H1 (cell line): Measurements from ENCODE around the gene KIR3DL2. TPM values are rescaled to one million over a fixed set of nuclear protein-coding genes. Genes with fewer than 3 reads are reported as not detected.
"Not testable (repeated sequence)": the region's sequence is repeated elsewhere in the genome, so short reads cannot be mapped to it uniquely, and the experiment has no call there.

ENCODE experiments used
- CTCF ChIA-PET: fragments of 300-600 bp; sonication (Branson Sonifier 250); formaldehyde crosslinking; loops from one replicate; lab custom pipeline; 2021; ENCODE audit not compliant: partially characterized antibody; lab: Charles Lee
- POLR2A ChIA-PET: fragments of 300-600 bp; sonication (Branson Sonifier 250); formaldehyde crosslinking; loops from one replicate; lab custom pipeline; 2021; ENCODE audit warnings: inconsistent platforms; ENCODE audit not compliant: partially characterized antibody; lab: Charles Lee
- DNase-seq, 2 experiments: peaks; one replicate each; pipeline versions ENCODE4 v3.0.0 to v3.0.0-alpha.2; 2010 to 2022; ENCODE audit warnings: low spot score in 2 of 2, low read depth in 1 of 2, mixed read lengths in 1 of 2
- FAIRE-seq: peaks from 2 replicates; lab custom pipeline; 2011; peaks lifted over from hg19 to GRCh38; lab: Jason Lieb, UNC
- H2AFZ ChIP-seq: 2 replicates; pipeline ENCODE4 v1.8.1; 2012; ENCODE audit warnings: low read length, inconsistent platforms
- H2AK5ac ChIP-seq: 2 replicates; pipeline ENCODE4 v1.6.1; 2013; ENCODE audit warnings: low read depth, low read length
- H2BK120ac ChIP-seq: replicated peaks from 2 replicates; pipeline ENCODE3; 2013; ENCODE audit warnings: low read depth, low read length, inconsistent platforms
- H2BK12ac ChIP-seq: 2 replicates; pipeline ENCODE4 v1.6.1; 2013; ENCODE audit warnings: low read depth, low read length
- H2BK15ac ChIP-seq: 2 replicates; pipeline ENCODE4 v1.6.1; 2013; ENCODE audit warnings: low read length
- H2BK20ac ChIP-seq: 2 replicates; pipeline ENCODE4 v1.6.1; 2013; ENCODE audit warnings: low read length
- H2BK5ac ChIP-seq: 2 replicates; pipeline ENCODE4 v1.6.1; 2013; ENCODE audit warnings: low read depth, low read length
- H3K14ac ChIP-seq: 2 replicates; pipeline ENCODE4 v1.6.1; 2013; ENCODE audit warnings: inconsistent platforms; ENCODE audit not compliant: insufficient read length
- H3K18ac ChIP-seq: 2 replicates; pipeline ENCODE4 v1.6.1; 2013; ENCODE audit warnings: low read length; ENCODE audit errors: extremely low read depth
- H3K23ac ChIP-seq: 2 replicates; pipeline ENCODE4 v1.6.1; 2013; ENCODE audit warnings: inconsistent platforms; ENCODE audit not compliant: insufficient read length
- H3K23me2 ChIP-seq: 2 replicates; pipeline ENCODE4 v1.6.1; 2013; ENCODE audit warnings: low read depth, low read length
- H3K27ac ChIP-seq: 2 replicates; pipeline ENCODE4 v1.6.1; 2011; ENCODE audit warnings: low read depth, low read length, inconsistent platforms
- H3K27me3 ChIP-seq, 4 experiments: replicated peaks in 1 of 4; 1 replicate in 1 of 4; 2 replicates in 3 of 4; pipeline versions ENCODE4 v1.6.1 to v1.8.1; 2011 to 2013; ENCODE audit warnings: low read length in 3 of 4, mild to moderate bottlenecking in 3 of 4, inconsistent platforms in 2 of 4, mixed read lengths in 2 of 4, moderate library complexity in 1 of 4; ENCODE audit not compliant: control insufficient read depth in 3 of 4, insufficient read depth in 3 of 4; ENCODE audit errors: extremely low read depth in 1 of 4
- H3K36me3 ChIP-seq, 4 experiments: 2 replicates each; pipeline versions ENCODE4 v1.6.1 to v1.8.1; 2011 to 2013; ENCODE audit warnings: mild to moderate bottlenecking in 4 of 4, low read length in 3 of 4, moderate library complexity in 2 of 4, control low read depth in 1 of 4, inconsistent platforms in 1 of 4; ENCODE audit not compliant: insufficient read depth in 4 of 4, control insufficient read depth in 2 of 4
- H3K4ac ChIP-seq: replicated peaks from 2 replicates; pipeline ENCODE3; 2013; ENCODE audit warnings: low read length, low read depth, mixed read lengths, inconsistent platforms; ENCODE audit not compliant: insufficient read length
- H3K4me1 ChIP-seq, 4 experiments: replicated peaks in 1 of 4; 1 replicate in 1 of 4; 2 replicates in 3 of 4; pipeline versions ENCODE4 v1.6.1 to v1.8.1; 2011 to 2013; ENCODE audit warnings: low read length in 3 of 4, inconsistent platforms in 2 of 4, mixed read lengths in 1 of 4; ENCODE audit not compliant: insufficient read depth in 4 of 4, control insufficient read depth in 3 of 4
- H3K4me2 ChIP-seq, 2 experiments: 2 replicates each; pipeline versions ENCODE4 v1.6.1 to v1.8.1; 2011 to 2013; ENCODE audit warnings: low read depth in 2 of 2, low read length in 2 of 2, control low read depth in 1 of 2, inconsistent platforms in 1 of 2, mild to moderate bottlenecking in 1 of 2; ENCODE audit not compliant: insufficient read depth in 1 of 2
- H3K4me3 ChIP-seq, 4 experiments: fragments of 200-600, 300-600 bp in 1 of 4; sonication (generic), shearing (Covaris generic), sonication (Bioruptor Twin) in 1 of 4; 2 replicates each; pipeline versions ENCODE4 v1.5.1 to v1.8.1; 2011 to 2016; ENCODE audit warnings: low read length in 4 of 4, low read depth in 3 of 4, control low read depth in 2 of 4, inconsistent platforms in 2 of 4, mild to moderate bottlenecking in 2 of 4, mixed read lengths in 1 of 4, moderate library complexity in 1 of 4; ENCODE audit not compliant: insufficient read depth in 2 of 4; ENCODE audit errors: extremely low read depth in 1 of 4
- H3K56ac ChIP-seq: replicated peaks from 2 replicates; pipeline ENCODE3; 2013; ENCODE audit warnings: low read depth, mild to moderate bottlenecking, mixed read lengths, low read length, inconsistent platforms; ENCODE audit not compliant: insufficient read length
- H3K79me1 ChIP-seq: 2 replicates; pipeline ENCODE4 v1.6.1; 2013; ENCODE audit warnings: low read depth, low read length, control low read depth
- H3K79me2 ChIP-seq, 2 experiments: 2 replicates each; pipeline versions ENCODE4 v1.6.1 to v1.8.1; 2012 to 2013; ENCODE audit warnings: low read length in 2 of 2, mild to moderate bottlenecking in 2 of 2, inconsistent platforms in 1 of 2; ENCODE audit not compliant: insufficient read depth in 2 of 2, control insufficient read depth in 1 of 2
- H3K9ac ChIP-seq, 4 experiments: replicated peaks in 1 of 4; 1 replicate in 1 of 4; 2 replicates in 3 of 4; pipeline versions ENCODE4 v1.6.1 to v1.8.1; 2011 to 2013; ENCODE audit warnings: low read depth in 3 of 4, low read length in 3 of 4, control low read depth in 2 of 4, mild to moderate bottlenecking in 2 of 4, moderate library complexity in 2 of 4, inconsistent platforms in 1 of 4; ENCODE audit errors: extremely low read depth in 1 of 4
- H3K9me3 ChIP-seq, 2 experiments: 2 replicates each; pipeline versions ENCODE4 v1.6.1 to v1.8.1; 2012 to 2013; ENCODE audit warnings: mild to moderate bottlenecking in 2 of 2, moderate library complexity in 2 of 2, control low read depth in 1 of 2, inconsistent platforms in 1 of 2, low read depth in 1 of 2, low read length in 1 of 2, mixed read lengths in 1 of 2; ENCODE audit not compliant: insufficient read depth in 2 of 2
- H4K20me1 ChIP-seq, 2 experiments: replicated peaks in 1 of 2; 2 replicates each; pipeline versions ENCODE3 to v1.8.1; 2011 to 2013; ENCODE audit warnings: inconsistent platforms in 2 of 2, low read length in 2 of 2, mild to moderate bottlenecking in 1 of 2; ENCODE audit not compliant: insufficient read depth in 2 of 2, control insufficient read depth in 1 of 2
- H4K5ac ChIP-seq: 2 replicates; pipeline ENCODE4 v1.6.1; 2013; ENCODE audit warnings: low read length, low read depth, mixed read lengths, inconsistent platforms; ENCODE audit not compliant: insufficient read length
- H4K8ac ChIP-seq: 2 replicates; pipeline ENCODE4 v1.8.0; 2013; ENCODE audit warnings: mild to moderate bottlenecking, moderate library complexity, low read length, inconsistent platforms; ENCODE audit not compliant: insufficient read depth; ENCODE audit errors: extremely low read depth
- H4K91ac ChIP-seq: replicated peaks from 2 replicates; pipeline ENCODE3; 2013; ENCODE audit warnings: low read length, mixed read lengths, inconsistent platforms; ENCODE audit not compliant: insufficient read length
- WGBS, 2 experiments: shearing (Covaris generic) in 1 of 2; methylation state at CpG; one replicate each; pipeline versions ENCODE4 v1.1.6 to v1.1.7; 2013 to 2015; ENCODE audit warnings: low lambda C conversion rate in 2 of 2, mixed read lengths in 2 of 2, inconsistent platforms in 1 of 2, low coverage in 1 of 2, missing lambda C conversion rate in 1 of 2; ENCODE audit not compliant: insufficient replicate concordance in 2 of 2, insufficient coverage in 1 of 2, insufficient read length in 1 of 2; ENCODE audit errors: extremely low coverage in 1 of 2, missing lambda C conversion rate in 1 of 2; 5-methylcytosine and 5-hydroxymethylcytosine counted together
- long read RNA-seq, 2 experiments: library from RNA in 1 of 2; library from capped mRNA in 1 of 2; stranded (forward); transcript quantifications; one replicate each; pipeline ENCODE4 v2.0.0, GENCODE V29; 2021; ENCODE audit warnings: inconsistent platforms in 1 of 2
- polyA minus RNA-seq, 3 experiments: library from RNA; depleted of rRNA, polyadenylated mRNA; stranded (reverse); fragments of >200 nt; gene quantifications; 1 replicate in 2 of 3; 2 replicates in 1 of 3; pipeline ENCODE4 v1.2.3, GENCODE V29; 2011
- polyA plus RNA-seq, 7 experiments: library from polyadenylated mRNA; depleted of rRNA in 3 of 7; stranded (reverse) in 5 of 7; unstranded in 2 of 7; fragments of >200 nt in 5 of 7; fragments of 200-250 nt in 2 of 7; gene quantifications; 1 replicate in 5 of 7; 2 replicates in 1 of 7; 4 replicates in 1 of 7; pipeline versions ENCODE4 v1.2.1 to v1.2.3, GENCODE V29; 2011 to 2013; ENCODE audit warnings: missing spikeins in 2 of 7, mixed read lengths in 2 of 7
- total RNA-seq: library from RNA; stranded (reverse); fragmentation: NEBNext Ultra II Directional; extraction: Animal tissue kit (Norgen Biotek cat#: 25700); gene quantifications from 2 replicates; pipeline ENCODE4 v1.2.1, GENCODE V29; 2021

Gene KIR3DL2
- total RNA-seq, result not detected in 2 replicates
- polyA plus RNA-seq (2011; rRNA removed), result not detected in 2 replicates
- polyA plus RNA-seq (2011; cell fraction: cytosol; rRNA removed), result not detected
- not detected for polyA plus RNA-seq (2011; cell fraction: nucleus; rRNA removed)
- not detected in 4 replicates for polyA plus RNA-seq (2012, experiment 1 of 2)
- not detected for polyA plus RNA-seq (2012, experiment 2 of 2)
- polyA plus RNA-seq (2013, experiment 1 of 2), result not detected
- not detected for polyA plus RNA-seq (2013, experiment 2 of 2)
- polyA minus RNA-seq (2011; rRNA and poly(A)+ RNA removed), result not detected in 2 replicates
- not detected for polyA minus RNA-seq (2011; cell fraction: cytosol; rRNA and poly(A)+ RNA removed)
- not detected for polyA minus RNA-seq (2011; cell fraction: nucleus; rRNA and poly(A)+ RNA removed)
- long read RNA-seq, experiment 1, result 0 reads
- long read RNA-seq, experiment 2, result 0 reads

DNA sequence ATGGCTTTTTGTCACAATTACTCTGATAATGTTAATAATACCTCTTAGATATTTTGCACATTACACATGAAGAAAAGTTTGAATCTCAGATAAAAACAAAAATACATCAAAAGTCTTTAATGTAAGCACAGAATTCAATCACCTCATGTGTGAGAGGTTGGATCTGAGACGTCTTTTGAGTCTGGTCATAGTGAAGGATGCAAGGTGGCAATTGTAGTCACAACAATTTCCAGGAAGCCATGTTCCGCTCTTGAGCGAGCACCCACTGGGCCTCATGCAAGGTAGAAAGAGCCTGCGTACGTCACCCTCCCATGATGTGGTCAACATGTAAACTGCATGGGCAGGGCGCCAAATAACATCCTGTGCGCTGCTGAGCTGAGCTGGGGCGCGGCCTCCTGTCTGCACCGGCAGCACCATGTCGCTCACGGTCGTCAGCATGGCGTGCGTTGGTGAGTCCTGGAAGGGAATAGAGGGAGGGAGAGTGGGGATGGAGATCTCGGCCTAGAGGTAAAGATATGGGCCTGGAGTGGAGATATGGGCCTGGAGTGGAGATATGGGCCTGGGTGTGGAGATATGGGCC, at the start of gene KIR3DL2:
Gene KIR3DL2, plus strand, starts transcription at position 383 of the 580 bp plus-strand sequence. Its CDS starts 33 bp downstream, at position 416.
- H3K27ac ChIP-seq, H3K4me1 ChIP-seq, H4K8ac ChIP-seq, H4K91ac ChIP-seq, H3K4me2 ChIP-seq, H2BK5ac ChIP-seq, H3K27me3 ChIP-seq, H2BK120ac ChIP-seq, H2BK12ac ChIP-seq, DNase-seq, H3K23ac ChIP-seq, H3K56ac ChIP-seq, H2AFZ ChIP-seq, H3K9ac ChIP-seq, FAIRE-seq, H3K4me3 ChIP-seq, H3K79me1 ChIP-seq, H4K5ac ChIP-seq, H2BK15ac ChIP-seq, H3K23me2 ChIP-seq, H3K4ac ChIP-seq, H2AK5ac ChIP-seq, POLR2A ChIA-PET, H3K36me3 ChIP-seq, H2BK20ac ChIP-seq, CTCF ChIA-PET, H3K79me2 ChIP-seq, H3K14ac ChIP-seq, H4K20me1 ChIP-seq, H3K18ac ChIP-seq: not testable (repeated sequence)
- 94% methylated on average over 12 of the region's 16 CpGs; no CpG with 5 or more reads in 1 of the 2 experiments for WGBS, 2 experiments
- H3K9me3 ChIP-seq, result peaks cover 55 to 70% of the 10 kb centered on the region in 2 experiments
